ENCODE data around the gene CNTN5. TPM values are rescaled to one million over a fixed set of nuclear protein-coding genes. Genes with fewer than 3 reads are reported as not detected.
A peak's percentile ranks its signal among the peaks of the same experiment; 100 is the strongest.

CNTN5 gene
- total RNA-seq, 1 experiment from 2014 or later = not detected

DNA sequence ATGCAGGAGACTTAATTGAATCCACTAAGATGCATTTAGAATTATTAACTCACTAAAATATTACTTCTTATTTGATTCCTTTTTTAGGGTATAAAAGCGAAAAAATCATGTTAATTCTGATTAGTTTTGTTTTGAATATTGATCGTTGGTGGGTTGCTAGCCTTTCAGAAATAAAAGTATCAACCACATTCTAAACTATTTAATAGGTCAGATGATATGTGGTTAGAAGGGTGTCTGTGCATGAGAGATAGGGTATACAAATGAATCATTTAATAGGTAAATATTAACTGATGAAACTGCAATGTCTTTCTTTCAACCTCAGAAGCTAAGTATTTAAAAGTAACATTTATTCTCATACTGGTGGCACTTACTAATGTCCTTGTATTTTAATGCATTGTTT is 515.1 kb downstream of the CNTN5 start:
- CTCF ChIA-PET = no interaction called here
- intact Hi-C loops (cut with micrococcal nuclease) = no loop called here
- BruUV-seq (replicated peaks) = no TSS peak

DNA sequence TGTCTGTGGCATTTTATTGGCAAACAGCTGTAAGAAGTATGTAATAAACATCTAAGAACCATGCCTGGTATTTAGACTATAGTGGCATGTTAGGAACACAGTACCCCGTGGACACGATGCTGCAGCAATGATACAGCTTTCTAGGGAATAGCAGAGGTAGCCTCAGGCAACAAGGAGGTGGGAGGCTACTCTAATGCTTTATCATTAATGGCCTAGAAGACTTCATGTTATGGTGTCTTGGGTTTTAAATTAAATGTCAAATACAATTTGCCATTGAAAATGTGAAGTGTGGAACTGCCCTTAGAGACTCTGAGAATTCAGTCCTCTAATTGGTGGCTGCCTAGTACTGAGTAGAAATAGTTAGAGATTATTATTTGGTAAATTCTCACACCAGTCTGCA is 516.9 kb downstream of the CNTN5 start:
- Histone ChIP-seq H4K20me1 (ENCODE audit: low read length) (no peaks in the 10 kb centered on the region), H3K4me2 (ENCODE audit: low read length) (no peak overlapping the region), H3K27ac (ENCODE audit: low read length) (no peak overlapping the region), H2AFZ (ENCODE audit: low read length) (no peak overlapping the region), H3K27me3 (ENCODE audit: low read length) (no peaks in the 10 kb centered on the region), H3K9me3 (ENCODE audit: low read length) (no peaks in the 10 kb centered on the region), H3F3A (ENCODE audit: low read length, unreplicated experiment) (no peaks in the 10 kb centered on the region), H3K79me2 (ENCODE audit: low read length) (no peaks in the 10 kb centered on the region), H3K36me3 (ENCODE audit: low read depth, low read length) (no peaks in the 10 kb centered on the region), H3K4me3 (ENCODE audit: low read length) (no peak overlapping the region), H3K9ac (ENCODE audit: low read length) (no peak overlapping the region), H3K9me2 (replicated peaks; ENCODE audit: low read length) (no peaks in the 10 kb centered on the region), H3K4me1 (ENCODE audit: insufficient read depth, low read length) (peaks cover 15% of the 10 kb centered on the region; the same call in 1 of the 2 replicates)
- intact Hi-C loops (cut with micrococcal nuclease) = no loop called here
- TF ChIP-seq, protein P1, sequence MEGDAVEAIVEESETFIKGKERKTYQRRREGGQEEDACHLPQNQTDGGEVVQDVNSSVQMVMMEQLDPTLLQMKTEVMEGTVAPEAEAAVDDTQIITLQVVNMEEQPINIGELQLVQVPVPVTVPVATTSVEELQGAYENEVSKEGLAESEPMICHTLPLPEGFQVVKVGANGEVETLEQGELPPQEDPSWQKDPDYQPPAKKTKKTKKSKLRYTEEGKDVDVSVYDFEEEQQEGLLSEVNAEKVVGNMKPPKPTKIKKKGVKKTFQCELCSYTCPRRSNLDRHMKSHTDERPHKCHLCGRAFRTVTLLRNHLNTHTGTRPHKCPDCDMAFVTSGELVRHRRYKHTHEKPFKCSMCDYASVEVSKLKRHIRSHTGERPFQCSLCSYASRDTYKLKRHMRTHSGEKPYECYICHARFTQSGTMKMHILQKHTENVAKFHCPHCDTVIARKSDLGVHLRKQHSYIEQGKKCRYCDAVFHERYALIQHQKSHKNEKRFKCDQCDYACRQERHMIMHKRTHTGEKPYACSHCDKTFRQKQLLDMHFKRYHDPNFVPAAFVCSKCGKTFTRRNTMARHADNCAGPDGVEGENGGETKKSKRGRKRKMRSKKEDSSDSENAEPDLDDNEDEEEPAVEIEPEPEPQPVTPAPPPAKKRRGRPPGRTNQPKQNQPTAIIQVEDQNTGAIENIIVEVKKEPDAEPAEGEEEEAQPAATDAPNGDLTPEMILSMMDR (conservative IDR thresholded peaks at IDR 0.05; ENCODE audit: low read depth, low read length) = no peak
- TF ChIP-seq EZH2 (IDR thresholded peaks at IDR 0.05; ENCODE audit: low read length, unreplicated experiment) (no peak), EZH2phosphoT487 (IDR thresholded peaks at IDR 0.05; ENCODE audit: borderline replicate concordance, low read length) (no peak)
- DNase-seq (no peak), ATAC-seq (no peak)
- CTCF ChIA-PET = no interaction called here
- POLR2A ChIA-PET (ENCODE audit: unreplicated experiment) = no interaction called here
- BruUV-seq (replicated peaks) = no TSS peak

More for the DNA sequence above, 515.1 kb downstream of the CNTN5 start:
- H3K27me3 ChIP-seq (ENCODE audit: low read length) = no peaks in the 10 kb centered on the region
- H3K9me2 ChIP-seq (replicated peaks; ENCODE audit: low read length) = no peaks in the 10 kb centered on the region
- H3F3A ChIP-seq (ENCODE audit: low read length, unreplicated experiment) = no peaks in the 10 kb centered on the region
- H3K36me3 ChIP-seq (ENCODE audit: low read depth, low read length) = no peaks in the 10 kb centered on the region
- H3K9ac ChIP-seq (ENCODE audit: low read length) = no peak overlapping the region
- no peaks in the 10 kb centered on the region for H4K20me1 ChIP-seq (ENCODE audit: low read length)
- peak; percentile 71 for ATAC-seq
- peak; percentile 36 for DNase-seq
- no peak overlapping the region for H3K4me2 ChIP-seq (ENCODE audit: low read length)
- no peak overlapping the region for H3K4me3 ChIP-seq (ENCODE audit: low read length)
- POLR2A ChIA-PET (ENCODE audit: unreplicated experiment) = no interaction called here
- H3K27ac ChIP-seq (ENCODE audit: low read length) = no peak overlapping the region
- no peak overlapping the region for H2AFZ ChIP-seq (ENCODE audit: low read length)
- no peaks in the 10 kb centered on the region for H3K9me3 ChIP-seq (ENCODE audit: low read length)
- H3K4me1 ChIP-seq (ENCODE audit: insufficient read depth, low read length) = peaks cover 15% of the 10 kb centered on the region; the same call in 1 of the 2 replicates
- no peak for TF ChIP-seq EZH2phosphoT487 (IDR thresholded peaks at IDR 0.05; ENCODE audit: borderline replicate concordance, low read length)
- no peak for TF ChIP-seq EZH2 (IDR thresholded peaks at IDR 0.05; ENCODE audit: low read length, unreplicated experiment)
- TF ChIP-seq, protein P1 (conservative IDR thresholded peaks at IDR 0.05; ENCODE audit: low read depth, low read length) = no peak
- no peaks in the 10 kb centered on the region for H3K79me2 ChIP-seq (ENCODE audit: low read length)

DNA sequence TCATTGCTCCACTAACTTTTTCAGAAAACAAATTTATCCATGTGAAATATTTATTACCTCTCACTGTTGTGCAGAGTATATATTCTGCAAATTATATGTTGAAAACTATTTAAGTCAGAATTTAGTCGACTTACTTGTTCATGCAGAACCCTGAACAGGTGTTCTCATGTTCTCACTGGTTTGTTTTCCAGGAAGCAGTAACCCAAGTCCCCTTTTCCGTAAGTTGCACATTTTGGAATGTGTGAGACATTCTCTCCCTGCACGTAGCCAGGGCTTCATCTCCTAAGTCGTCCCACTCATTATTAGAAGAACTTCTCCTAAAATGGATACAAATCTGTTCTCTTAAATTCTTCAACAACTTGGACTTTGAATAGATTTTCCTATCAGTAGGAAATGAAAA is 524.9 kb downstream of the CNTN5 start:
- Histone ChIP-seq H3F3A (ENCODE audit: low read length, unreplicated experiment) (no peaks in the 10 kb centered on the region), H3K9ac (ENCODE audit: low read length) (no peak overlapping the region), H3K36me3 (ENCODE audit: low read depth, low read length) (no peaks in the 10 kb centered on the region), H4K20me1 (ENCODE audit: low read length) (no peaks in the 10 kb centered on the region), H3K79me2 (ENCODE audit: low read length) (no peaks in the 10 kb centered on the region), H3K9me2 (replicated peaks; ENCODE audit: low read length) (no peaks in the 10 kb centered on the region), H3K27me3 (ENCODE audit: low read length) (no peaks in the 10 kb centered on the region), H3K4me2 (ENCODE audit: low read length) (no peak overlapping the region), H3K27ac (ENCODE audit: low read length) (no peak overlapping the region), H2AFZ (ENCODE audit: low read length) (no peak overlapping the region), H3K4me1 (ENCODE audit: insufficient read depth, low read length) (no peaks in the 10 kb centered on the region), H3K4me3 (ENCODE audit: low read length) (no peak overlapping the region), H3K9me3 (ENCODE audit: low read length) (no peaks in the 10 kb centered on the region)
- DNase-seq (no peak), ATAC-seq (no peak)
- BruUV-seq (replicated peaks) = no TSS peak
- intact Hi-C loops (cut with micrococcal nuclease) = no loop called here
- POLR2A ChIA-PET (ENCODE audit: unreplicated experiment) = no interaction called here
- TF ChIP-seq EZH2 (IDR thresholded peaks at IDR 0.05; ENCODE audit: low read length, unreplicated experiment) = no peak
- TF ChIP-seq, protein P1 (conservative IDR thresholded peaks at IDR 0.05; ENCODE audit: low read depth, low read length) = no peak
- no peak for TF ChIP-seq EZH2phosphoT487 (IDR thresholded peaks at IDR 0.05; ENCODE audit: borderline replicate concordance, low read length)
- CTCF ChIA-PET = no interaction called here
